Stimulated activated CD4-positive, alpha-beta T cell treated with anti-CD3 and anti-CD28 coated beads, Interleukin-4, amount 100 ng/mL, for 48 hours (primary cell): ENCODE results near the gene SERPINB8.
"Not testable (repeated sequence)": the region's sequence is repeated elsewhere in the genome, so short reads cannot be mapped to it uniquely, and the experiment has no call there.

ENCODE experiments used
- DNase-seq, 2 donors: peaks; one replicate each; pipeline ENCODE4 v3.0.0-alpha.2; 2020; ENCODE audit warnings: low read depth in 2 of 2

SERPINB8 gene

GRCh38 chr18:63969942-63970808 is at the start of gene SERPINB8:
TSS of gene SERPINB8 (plus strand) at chr18:63970081. CDS start at chr18:63978309, 8,228 bp downstream.
- DNase-seq: peak; percentile 65 to 80

- DNase-seq: no peak
These were observed 47.8 kb upstream of the SERPINB8 start for GRCh38 chr18:63922049-63922448.

DNA sequence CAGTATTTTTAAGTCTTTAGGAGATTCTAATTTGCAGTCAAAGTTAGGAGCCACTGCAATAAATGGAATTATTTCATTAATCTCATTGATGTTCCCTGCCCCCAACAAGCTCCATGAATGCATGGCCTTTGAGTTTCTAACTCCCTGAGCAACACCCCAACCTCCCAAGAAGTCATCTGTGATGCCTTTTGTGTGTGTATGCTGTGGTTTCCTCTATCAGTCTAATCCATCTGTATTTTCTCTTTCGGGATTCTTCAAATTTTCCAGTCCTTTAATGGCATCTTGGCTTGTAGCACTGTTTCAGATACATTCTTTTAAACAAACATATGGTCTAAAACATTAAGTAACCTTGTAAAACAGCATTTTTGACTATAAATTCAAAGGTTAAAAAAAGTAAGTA is 45.3 kb upstream of the SERPINB8 start:
- DNase-seq: no peak

DNA sequence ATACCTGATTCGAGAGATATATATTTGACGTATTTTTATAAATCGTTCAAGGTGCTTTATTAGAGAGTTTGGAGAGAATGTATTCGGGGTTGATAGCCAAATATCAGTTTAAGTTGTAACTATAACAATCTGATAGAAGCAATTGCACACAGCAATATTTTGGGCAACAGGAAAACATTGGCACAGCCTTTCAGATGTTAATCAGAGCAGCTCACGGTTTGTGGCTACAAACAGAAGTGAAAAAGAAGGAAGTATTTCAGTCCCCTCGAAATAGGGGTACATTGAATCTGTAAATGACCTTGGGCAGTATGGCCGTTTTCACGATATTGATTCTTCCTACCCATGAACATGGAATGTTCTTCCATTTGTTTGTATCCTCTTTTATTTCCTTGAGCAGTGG is 41.5 kb upstream of the SERPINB8 start:
- DNase-seq: no peak

DNA sequence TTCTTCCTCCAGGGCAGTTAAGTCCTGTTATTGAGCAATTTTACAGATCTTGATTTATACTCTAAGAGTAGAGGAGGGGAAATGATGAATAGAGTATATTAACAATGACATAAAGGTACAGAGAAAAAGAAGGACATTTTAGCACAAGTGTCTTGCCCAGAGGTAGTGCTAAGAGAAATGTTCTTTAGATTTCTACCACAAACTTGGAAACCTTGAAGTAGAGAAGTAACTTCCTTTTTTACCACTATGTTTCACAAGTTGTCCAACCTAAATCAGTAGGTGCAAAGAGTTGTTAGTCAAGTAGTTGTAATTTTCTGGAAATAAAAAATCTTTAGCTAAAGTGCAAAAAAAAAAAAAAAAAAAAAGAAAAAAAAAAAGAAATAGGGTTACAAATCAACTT is 40.5 kb upstream of the SERPINB8 start:
- DNase-seq: not testable (repeated sequence)

- no peak for DNase-seq
These were observed 39.0 kb upstream of the SERPINB8 start for GRCh38 chr18:63930773-63931354.

GRCh38 chr18:63936156-63936931 is 33.5 kb upstream of the SERPINB8 start:
- peak; percentile 46 to 60 for DNase-seq

DNA sequence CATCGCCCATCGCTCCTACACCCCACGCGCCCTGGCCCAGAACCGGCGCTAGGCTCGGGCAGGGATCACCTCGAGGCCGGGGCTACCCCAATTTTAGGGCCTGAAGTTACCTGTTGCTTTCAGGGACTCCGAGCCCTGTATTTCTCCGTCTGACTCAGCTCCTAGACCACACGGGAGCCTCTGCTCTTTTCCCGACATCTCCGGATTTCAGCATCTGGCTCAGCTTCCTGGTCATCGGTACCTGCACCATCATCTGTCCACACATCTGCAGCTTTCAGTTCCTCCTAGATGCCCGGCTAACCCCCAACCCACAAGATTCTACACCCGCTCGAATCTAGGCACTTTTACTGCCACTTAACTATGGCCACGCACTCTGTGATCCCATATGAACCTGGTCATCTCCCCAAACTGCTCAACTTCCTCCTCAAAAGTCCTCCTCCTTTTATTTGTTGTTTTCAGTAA is 32.9 kb upstream of the SERPINB8 start:
- DNase-seq: no peak

- no peak for DNase-seq
These were observed 29.9 kb upstream of the SERPINB8 start for GRCh38 chr18:63940008-63940407.

DNA sequence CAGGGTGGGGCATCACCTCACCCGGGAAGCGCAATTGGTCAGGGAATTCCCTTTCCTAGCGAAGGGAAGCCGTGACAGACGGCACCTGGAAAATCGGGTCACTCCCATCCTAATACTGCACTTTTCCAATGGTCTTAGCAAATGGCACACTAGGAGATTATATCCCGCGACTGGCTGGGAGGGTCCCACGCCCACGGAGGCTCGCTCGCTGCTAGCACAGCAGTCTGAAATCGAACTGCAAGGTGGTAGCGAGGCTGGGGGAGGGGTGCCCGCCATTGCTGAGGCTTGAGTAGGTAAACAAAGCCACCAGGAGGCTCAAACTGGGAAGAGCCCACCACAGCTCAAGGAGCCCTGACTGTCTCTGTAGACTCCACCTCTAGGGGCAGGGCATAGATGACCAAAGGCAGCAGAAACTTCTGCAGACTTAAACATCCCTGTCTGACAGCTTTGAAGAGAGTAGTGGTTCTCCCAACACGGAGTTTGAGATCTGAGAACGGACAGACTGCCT is 29.3 kb upstream of the SERPINB8 start:
- DNase-seq: not testable (repeated sequence)

- no peak for DNase-seq
These were observed 22.7 kb upstream of the SERPINB8 start for GRCh38 chr18:63947051-63947790.

GRCh38 chr18:63949068-63949737 is 20.7 kb upstream of the SERPINB8 start, which contains the start of gene HMSD:
TSS of gene HMSD (plus strand) at chr18:63949301. CDS start at chr18:63953456, 4,155 bp downstream.
- peak; percentile 48 to 76 for DNase-seq

DNA sequence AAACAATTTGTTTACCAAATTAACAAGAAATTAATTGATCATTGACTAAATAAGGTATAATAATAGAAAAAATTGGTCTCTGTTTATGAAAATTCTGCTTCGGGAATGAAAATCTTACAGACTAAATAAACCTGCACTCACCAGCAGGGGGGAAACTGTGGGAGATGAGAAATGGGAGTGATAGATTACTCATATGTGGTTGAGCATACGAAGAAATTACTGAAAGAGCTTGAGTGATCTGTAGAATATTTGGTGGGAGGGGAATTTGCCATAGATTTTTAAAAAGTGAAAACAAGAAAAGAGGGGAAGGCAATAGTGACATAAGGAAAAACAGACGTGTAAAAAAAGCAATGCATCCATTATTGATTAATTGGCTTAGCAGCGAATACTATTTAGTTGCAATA is 18.6 kb upstream of the SERPINB8 start:
- no peak for DNase-seq

- no peak for DNase-seq
These were observed 16.1 kb upstream of the SERPINB8 start for GRCh38 chr18:63953811-63954210.

- no peak for DNase-seq
These were observed 13.1 kb upstream of the SERPINB8 start for GRCh38 chr18:63956755-63957154.

GRCh38 chr18:63960891-63961290 is 9.0 kb upstream of the SERPINB8 start:
- no peak for DNase-seq

- no peak for DNase-seq
These were observed 8.4 kb upstream of the SERPINB8 start for GRCh38 chr18:63961435-63961980.

DNA sequence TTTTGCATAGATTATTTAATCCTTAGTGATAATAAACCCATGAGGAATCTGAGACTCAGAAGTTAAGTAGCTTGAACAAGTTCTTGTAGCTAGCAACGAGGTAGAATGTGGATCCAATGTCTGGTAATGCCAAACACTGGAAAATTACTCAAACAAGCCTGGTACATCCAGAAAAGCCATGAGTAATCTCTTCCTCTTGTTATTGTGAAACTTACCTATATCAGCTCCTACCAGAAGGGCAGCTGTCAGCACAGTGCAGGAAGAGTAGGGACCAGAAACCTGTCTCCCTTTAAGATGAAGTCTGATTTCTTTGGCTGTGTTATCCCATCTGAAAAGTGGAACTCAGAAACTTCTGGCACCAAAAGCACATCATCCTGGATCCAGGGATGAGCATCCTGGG is 7.7 kb upstream of the SERPINB8 start:
- no peak for DNase-seq

DNA sequence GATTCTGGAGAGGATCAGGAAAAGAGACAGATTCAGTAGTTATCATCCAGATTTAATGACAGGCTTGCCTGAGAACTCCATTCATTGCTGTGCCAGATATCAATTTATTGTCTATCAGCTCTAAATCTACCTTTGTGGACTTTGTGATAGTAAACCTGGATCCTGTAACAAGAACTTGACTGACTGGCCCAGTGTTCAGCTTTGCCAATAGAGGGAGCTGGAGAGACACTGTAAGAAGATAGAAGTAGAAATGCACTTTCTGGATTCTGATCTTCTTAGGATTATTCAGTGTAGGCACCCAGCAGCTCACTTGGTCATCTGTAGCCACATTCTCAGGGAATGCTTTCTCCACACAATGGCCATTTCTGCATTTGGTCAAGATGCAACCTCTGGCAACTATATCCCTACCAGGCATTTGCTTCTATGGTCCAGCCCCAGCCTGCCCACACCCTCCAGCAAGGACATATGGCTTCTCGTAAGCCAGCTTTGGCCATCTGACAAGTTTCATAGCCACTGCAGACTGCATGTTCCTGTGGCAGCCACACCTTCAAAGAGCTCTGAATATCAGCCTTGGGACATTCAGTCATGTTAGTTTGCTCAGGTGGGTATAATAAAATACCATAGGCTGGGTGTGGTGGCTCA is 6.1 kb upstream of the SERPINB8 start:
- DNase-seq: peak in 1 of 2 donors; percentile 27

- DNase-seq: no peak
These were observed 5.0 kb upstream of the SERPINB8 start for GRCh38 chr18:63964908-63965307.
